Neural cell (in vitro differentiated cells): ENCODE data around the gene TMEM244. TPM values are rescaled to one million over a fixed set of nuclear protein-coding genes. Genes with fewer than 3 reads are reported as not detected.

Experiments
- H2AFZ ChIP-seq: fragments of 200-600, 300-800 bp; sonication (generic), shearing (Covaris generic); 2 replicates; pipeline ENCODE4 v1.6.0; 2014; ENCODE audit warnings: low read depth, mild to moderate bottlenecking, antibody characterized with exemption, low read length, moderate library complexity
- H3F3A ChIP-seq: fragments of 200-600 bp; shearing (Covaris generic); 2 replicates; pipeline ENCODE4 v1.6.1; 2016; ENCODE audit warnings: mild to moderate bottlenecking, moderate library complexity, mixed read lengths, antibody characterized with exemption, low read length; ENCODE audit not compliant: insufficient read depth, poor library complexity, severe bottlenecking
- H3K27ac ChIP-seq: fragments of 200-600, 300-800 bp; sonication (generic), shearing (Covaris generic); 2 replicates; pipeline ENCODE4 v1.5.1; 2014; ENCODE audit warnings: mild to moderate bottlenecking, low read length, moderate library complexity
- H3K27me3 ChIP-seq: fragments of 300-800, 200-600 bp; sonication (generic), shearing (Covaris generic); 2 replicates; pipeline ENCODE4 v1.6.0; 2014; ENCODE audit warnings: mild to moderate bottlenecking, low read depth, low read length, moderate library complexity; ENCODE audit not compliant: insufficient read depth
- H3K36me3 ChIP-seq: fragments of 300-800, 200-600 bp; sonication (generic), shearing (Covaris generic); 2 replicates; pipeline ENCODE4 v1.5.1; 2014; ENCODE audit warnings: mild to moderate bottlenecking, antibody characterized with exemption, low read length, moderate library complexity; ENCODE audit not compliant: insufficient read depth
- H3K4me2 ChIP-seq: fragments of 300-800, 200-600 bp; sonication (generic), shearing (Covaris generic); 2 replicates; pipeline ENCODE4 v1.6.0; 2014; ENCODE audit warnings: mild to moderate bottlenecking, low read length
- H3K4me3 ChIP-seq: fragments of 300-800, 200-600 bp; sonication (generic), shearing (Covaris generic); 2 replicates; pipeline ENCODE4 v1.5.1; 2014; ENCODE audit warnings: mild to moderate bottlenecking, low read length, moderate library complexity
- H3K79me2 ChIP-seq: fragments of 200-600 bp; shearing (Covaris generic); replicated peaks from 2 replicates; pipeline ENCODE4 v1.6.0; 2014; ENCODE audit warnings: mild to moderate bottlenecking, low read length, moderate library complexity; ENCODE audit not compliant: insufficient read depth
- H3K9ac ChIP-seq: fragments of 300-800, 200-600 bp; sonication (generic), shearing (Covaris generic); 2 replicates; pipeline ENCODE4 v1.6.1; 2016; ENCODE audit warnings: mild to moderate bottlenecking, low read length, mixed read lengths
- H3K9me2 ChIP-seq: fragments of 200-600 bp; shearing (Covaris generic); 2 replicates; pipeline ENCODE4 v1.6.1; 2016; ENCODE audit warnings: mild to moderate bottlenecking, low read length, mixed read lengths; ENCODE audit not compliant: insufficient read depth
- H3K9me3 ChIP-seq: fragments of 200-600, 300-800 bp; sonication (generic), shearing (Covaris generic); 2 replicates; pipeline ENCODE4 v1.6.1; 2016; ENCODE audit warnings: mild to moderate bottlenecking, mixed run types, low read length, moderate library complexity, mixed read lengths
- H4K20me1 ChIP-seq: fragments of 200-600 bp; shearing (Covaris generic); 2 replicates; pipeline ENCODE4 v1.6.1; 2016; ENCODE audit warnings: mild to moderate bottlenecking, mixed run types; ENCODE audit not compliant: insufficient read depth
- EP300 ChIP-seq: fragments of 450-650 bp; conservative IDR thresholded peaks from 2 replicates; pipeline ENCODE4 v1.6.1; 2014; ENCODE audit warnings: antibody characterized with exemption, mild to moderate bottlenecking, moderate library complexity; ENCODE audit not compliant: poor library complexity, severe bottlenecking
- EZH2 ChIP-seq: fragments of 200-600, 300-800 bp; shearing (Covaris generic), sonication (generic); IDR thresholded peaks from 2 replicates; pipeline ENCODE4 v1.6.1; 2014; ENCODE audit warnings: antibody characterized with exemption, low read length, borderline replicate concordance, mild to moderate bottlenecking; ENCODE audit not compliant: insufficient read depth, poor library complexity, severe bottlenecking
- MXI1 ChIP-seq: fragments of 450-650 bp; conservative IDR thresholded peaks from 2 replicates; pipeline ENCODE4 v1.6.1; 2014; ENCODE audit warnings: antibody characterized with exemption, mild to moderate bottlenecking; ENCODE audit not compliant: poor library complexity, severe bottlenecking
- POLR2AphosphoS5 ChIP-seq: IDR thresholded peaks from 2 replicates; pipeline ENCODE4 v1.6.1; 2012
- RAD21 ChIP-seq: fragments of 450-650 bp; conservative IDR thresholded peaks from 2 replicates; pipeline ENCODE4 v1.6.1; 2014; ENCODE audit warnings: antibody characterized with exemption, mild to moderate bottlenecking, moderate library complexity
- SMC3 ChIP-seq: fragments of 450-650 bp; conservative IDR thresholded peaks from 2 replicates; pipeline ENCODE4 v1.6.1; 2014; ENCODE audit warnings: antibody characterized with exemption, mild to moderate bottlenecking, moderate library complexity; ENCODE audit not compliant: poor library complexity
- TAF1 ChIP-seq: IDR thresholded peaks from 2 replicates; pipeline ENCODE4 v1.6.1; 2012; ENCODE audit warnings: low read depth
- polyA plus RNA-seq: library from polyadenylated mRNA; depleted of rRNA; stranded (reverse); fragments of >200 nt; gene quantifications from 2 replicates; pipeline ENCODE4 v1.2.3, GENCODE V29; 2014
- TF ChIP-seq, protein P1 (sequence below): fragments of 450-650 bp; IDR thresholded peaks from 2 replicates; pipeline ENCODE4 v1.5.1; 2014; ENCODE audit warnings: antibody characterized with exemption, mild to moderate bottlenecking, moderate library complexity; ENCODE audit not compliant: poor library complexity, severe bottlenecking
- TF ChIP-seq, protein P2 (sequence below): IDR thresholded peaks from 2 replicates; pipeline ENCODE4 v1.6.1; 2012; ENCODE audit warnings: borderline replicate concordance

Gene TMEM244
- polyA plus RNA-seq, 1 donor from 2014 or later = not detected

DNA sequence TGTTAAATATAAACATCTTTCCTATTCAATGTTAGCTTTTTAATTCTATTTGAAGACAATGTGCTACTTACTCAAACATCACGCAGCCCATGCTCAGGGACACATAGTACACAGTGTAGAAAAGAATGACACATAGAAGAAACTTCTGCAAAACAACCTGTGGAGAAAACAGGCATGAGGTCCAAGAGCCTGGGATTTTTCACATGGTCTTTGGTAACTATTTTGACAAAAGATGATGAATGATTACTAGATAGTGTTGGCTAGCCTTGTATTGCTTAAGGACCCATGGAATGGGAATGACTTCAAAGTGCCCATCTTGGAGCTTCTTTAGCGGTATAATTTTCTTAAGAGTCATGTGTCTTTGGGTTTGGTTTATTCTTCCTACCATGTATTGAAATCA, 15.4 kb downstream of the TMEM244 start:
- Histone ChIP-seq H3K27me3 (no peaks in the 10 kb centered on the region), H3K79me2 (no peaks in the 10 kb centered on the region), H3F3A (no peaks in the 10 kb centered on the region), H3K9ac (no peak overlapping the region), H3K36me3 (no peaks in the 10 kb centered on the region), H3K4me2 (no peak overlapping the region), H4K20me1 (no peaks in the 10 kb centered on the region), H3K9me2 (no peaks in the 10 kb centered on the region), H3K9me3 (no peaks in the 10 kb centered on the region), H2AFZ (no peak overlapping the region), H3K27ac (no peak overlapping the region), H3K4me3 (no peak overlapping the region)
- no peak for TF ChIP-seq POLR2AphosphoS5
- TF ChIP-seq RAD21 = no peak
- TF ChIP-seq, protein P1, sequence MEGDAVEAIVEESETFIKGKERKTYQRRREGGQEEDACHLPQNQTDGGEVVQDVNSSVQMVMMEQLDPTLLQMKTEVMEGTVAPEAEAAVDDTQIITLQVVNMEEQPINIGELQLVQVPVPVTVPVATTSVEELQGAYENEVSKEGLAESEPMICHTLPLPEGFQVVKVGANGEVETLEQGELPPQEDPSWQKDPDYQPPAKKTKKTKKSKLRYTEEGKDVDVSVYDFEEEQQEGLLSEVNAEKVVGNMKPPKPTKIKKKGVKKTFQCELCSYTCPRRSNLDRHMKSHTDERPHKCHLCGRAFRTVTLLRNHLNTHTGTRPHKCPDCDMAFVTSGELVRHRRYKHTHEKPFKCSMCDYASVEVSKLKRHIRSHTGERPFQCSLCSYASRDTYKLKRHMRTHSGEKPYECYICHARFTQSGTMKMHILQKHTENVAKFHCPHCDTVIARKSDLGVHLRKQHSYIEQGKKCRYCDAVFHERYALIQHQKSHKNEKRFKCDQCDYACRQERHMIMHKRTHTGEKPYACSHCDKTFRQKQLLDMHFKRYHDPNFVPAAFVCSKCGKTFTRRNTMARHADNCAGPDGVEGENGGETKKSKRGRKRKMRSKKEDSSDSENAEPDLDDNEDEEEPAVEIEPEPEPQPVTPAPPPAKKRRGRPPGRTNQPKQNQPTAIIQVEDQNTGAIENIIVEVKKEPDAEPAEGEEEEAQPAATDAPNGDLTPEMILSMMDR = no peak

DNA sequence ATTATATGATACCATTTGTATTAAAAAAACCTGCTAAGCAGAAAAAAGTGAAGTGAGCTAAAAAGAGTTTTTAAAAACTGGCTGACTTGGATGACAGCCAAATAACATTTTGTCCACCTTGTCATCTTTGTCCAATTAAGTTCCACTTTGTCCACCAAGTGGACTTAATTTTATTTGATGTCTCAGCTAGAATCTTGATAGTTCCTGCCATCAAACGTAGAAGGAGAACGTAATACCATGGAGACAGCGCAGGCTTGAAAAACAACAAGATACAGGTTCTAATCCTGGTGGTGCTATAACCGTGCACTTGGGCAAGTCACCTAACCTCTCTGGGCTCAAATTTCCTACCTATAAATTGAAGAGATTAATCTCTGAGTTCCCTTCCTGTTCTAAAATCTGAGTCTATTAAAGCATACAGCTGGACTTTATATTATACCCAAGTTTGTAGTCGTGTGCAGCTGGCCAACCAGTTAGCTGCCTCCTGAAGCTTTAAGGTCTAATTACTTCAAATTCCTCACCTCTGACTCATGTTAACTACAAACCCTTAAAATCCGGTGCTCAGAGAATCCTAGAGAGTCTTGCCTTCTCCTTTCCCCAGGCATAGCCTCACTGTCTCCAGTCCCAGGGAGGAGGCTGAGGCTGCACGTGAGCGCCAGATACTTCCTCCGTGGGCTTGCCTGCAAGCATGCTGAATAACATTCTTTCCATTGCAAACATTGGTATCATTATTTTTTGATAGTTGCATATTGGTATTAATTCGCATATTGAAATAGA, 16.8 kb downstream of the TMEM244 start:
- Histone ChIP-seq H3K4me2 (no peak overlapping the region), H3K27ac (no peak overlapping the region), H3K4me3 (no peak overlapping the region), H3K27me3 (no peaks in the 10 kb centered on the region), H3F3A (no peaks in the 10 kb centered on the region), H3K9me3 (no peaks in the 10 kb centered on the region), H3K9me2 (no peaks in the 10 kb centered on the region), H4K20me1 (no peaks in the 10 kb centered on the region), H3K9ac (no peak overlapping the region), H2AFZ (no peak overlapping the region), H3K79me2 (no peaks in the 10 kb centered on the region), H3K36me3 (no peaks in the 10 kb centered on the region)
- no peak for TF ChIP-seq TAF1
- TF ChIP-seq POLR2AphosphoS5 = no peak
- TF ChIP-seq RAD21 = no peak
- no peak for TF ChIP-seq MXI1
- no peak for TF ChIP-seq EZH2
- TF ChIP-seq, protein P2, sequence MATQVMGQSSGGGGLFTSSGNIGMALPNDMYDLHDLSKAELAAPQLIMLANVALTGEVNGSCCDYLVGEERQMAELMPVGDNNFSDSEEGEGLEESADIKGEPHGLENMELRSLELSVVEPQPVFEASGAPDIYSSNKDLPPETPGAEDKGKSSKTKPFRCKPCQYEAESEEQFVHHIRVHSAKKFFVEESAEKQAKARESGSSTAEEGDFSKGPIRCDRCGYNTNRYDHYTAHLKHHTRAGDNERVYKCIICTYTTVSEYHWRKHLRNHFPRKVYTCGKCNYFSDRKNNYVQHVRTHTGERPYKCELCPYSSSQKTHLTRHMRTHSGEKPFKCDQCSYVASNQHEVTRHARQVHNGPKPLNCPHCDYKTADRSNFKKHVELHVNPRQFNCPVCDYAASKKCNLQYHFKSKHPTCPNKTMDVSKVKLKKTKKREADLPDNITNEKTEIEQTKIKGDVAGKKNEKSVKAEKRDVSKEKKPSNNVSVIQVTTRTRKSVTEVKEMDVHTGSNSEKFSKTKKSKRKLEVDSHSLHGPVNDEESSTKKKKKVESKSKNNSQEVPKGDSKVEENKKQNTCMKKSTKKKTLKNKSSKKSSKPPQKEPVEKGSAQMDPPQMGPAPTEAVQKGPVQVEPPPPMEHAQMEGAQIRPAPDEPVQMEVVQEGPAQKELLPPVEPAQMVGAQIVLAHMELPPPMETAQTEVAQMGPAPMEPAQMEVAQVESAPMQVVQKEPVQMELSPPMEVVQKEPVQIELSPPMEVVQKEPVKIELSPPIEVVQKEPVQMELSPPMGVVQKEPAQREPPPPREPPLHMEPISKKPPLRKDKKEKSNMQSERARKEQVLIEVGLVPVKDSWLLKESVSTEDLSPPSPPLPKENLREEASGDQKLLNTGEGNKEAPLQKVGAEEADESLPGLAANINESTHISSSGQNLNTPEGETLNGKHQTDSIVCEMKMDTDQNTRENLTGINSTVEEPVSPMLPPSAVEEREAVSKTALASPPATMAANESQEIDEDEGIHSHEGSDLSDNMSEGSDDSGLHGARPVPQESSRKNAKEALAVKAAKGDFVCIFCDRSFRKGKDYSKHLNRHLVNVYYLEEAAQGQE = no peak
- TF ChIP-seq, protein P1 = no peak
- no peak for TF ChIP-seq EP300
- TF ChIP-seq SMC3 = no peak
